ENCODE results near the gene STAT4. TPM values are rescaled to one million over a fixed set of nuclear protein-coding genes. Genes with fewer than 3 reads are reported as not detected.

Gene STAT4
- total RNA-seq, 1 experiment from 2014 or later = 0.33 TPM

DNA sequence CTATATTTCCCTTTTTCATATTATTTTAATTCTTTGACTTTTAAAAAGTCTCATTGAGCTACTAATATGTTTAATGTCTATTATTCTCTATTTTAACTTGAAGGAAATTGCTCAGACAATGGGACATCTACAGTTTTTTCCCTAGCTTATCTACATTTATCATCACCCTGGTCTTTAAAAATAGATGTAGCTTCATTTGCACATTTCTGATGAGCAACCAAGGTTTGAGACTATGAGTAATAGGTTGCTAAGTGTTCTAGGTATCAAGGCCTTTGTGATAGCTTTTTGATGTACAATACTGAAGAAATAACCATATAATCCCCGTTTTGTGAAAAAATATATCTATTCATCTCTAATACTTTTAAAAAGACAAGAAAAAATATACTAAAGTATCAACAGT, 47.0 kb downstream of the STAT4 start:
- Histone ChIP-seq H3K18ac (ENCODE audit: insufficient read length, low read depth, low read length) (no peak overlapping the region), H4K5ac (ENCODE audit: insufficient read length, low read depth, low read length) (no peak overlapping the region), H2AK5ac (ENCODE audit: insufficient read length, low read length) (no peak overlapping the region), H3K23ac (ENCODE audit: insufficient read length, low read depth, low read length) (no peak overlapping the region), H2AFZ (ENCODE audit: low read length) (no peak overlapping the region), H3K23me2 (ENCODE audit: insufficient read length, low read depth, low read length, poor library complexity, severe bottlenecking) (no peaks in the 10 kb centered on the region), H4K91ac (ENCODE audit: insufficient read length, low read depth, low read length) (no peak overlapping the region), H3K9me3 (ENCODE audit: control insufficient read depth, low read depth, low read length) (no peaks in the 10 kb centered on the region), H3K27ac (ENCODE audit: insufficient read length, low read depth, low read length) (no peak overlapping the region), H3K79me2 (ENCODE audit: insufficient read depth, low read length) (no peaks in the 10 kb centered on the region), H2BK15ac (ENCODE audit: low read depth, low read length) (no peak overlapping the region), H3K14ac (ENCODE audit: insufficient read depth, low read length) (no peak overlapping the region), H3T11ph (ENCODE audit: low read length) (no peak overlapping the region), H3K4me1 (ENCODE audit: insufficient read depth, low read length) (no peaks in the 10 kb centered on the region), H3K27me3 (ENCODE audit: insufficient read depth, low read length) (no peaks in the 10 kb centered on the region), H3K79me1 (ENCODE audit: insufficient read depth, low read depth, low read length, poor library complexity, severe bottlenecking) (no peaks in the 10 kb centered on the region), H2BK120ac (ENCODE audit: low read depth, low read length, poor library complexity, severe bottlenecking) (no peak overlapping the region), H4K20me1 (ENCODE audit: control insufficient read depth, insufficient read depth, insufficient read length) (no peaks in the 10 kb centered on the region), H2BK20ac (ENCODE audit: low read depth, low read length, poor library complexity, severe bottlenecking) (no peak overlapping the region), H3K4me2 (ENCODE audit: insufficient read depth, insufficient read length, low read length) (no peak overlapping the region), H2BK12ac (ENCODE audit: insufficient read length, low read depth, low read length) (no peak overlapping the region), H4K8ac (replicated peaks; ENCODE audit: insufficient read length, low read depth, low read length) (no peak overlapping the region), H2BK5ac (ENCODE audit: insufficient read length, low read length) (no peak overlapping the region), H3K9ac (ENCODE audit: extremely low read depth, insufficient read length, low read length) (no peak overlapping the region), H3K56ac (ENCODE audit: insufficient read length, low read depth, low read length) (no peak overlapping the region), H3K4ac (ENCODE audit: low read depth, low read length) (no peak overlapping the region)
- TF ChIP-seq, protein P1, sequence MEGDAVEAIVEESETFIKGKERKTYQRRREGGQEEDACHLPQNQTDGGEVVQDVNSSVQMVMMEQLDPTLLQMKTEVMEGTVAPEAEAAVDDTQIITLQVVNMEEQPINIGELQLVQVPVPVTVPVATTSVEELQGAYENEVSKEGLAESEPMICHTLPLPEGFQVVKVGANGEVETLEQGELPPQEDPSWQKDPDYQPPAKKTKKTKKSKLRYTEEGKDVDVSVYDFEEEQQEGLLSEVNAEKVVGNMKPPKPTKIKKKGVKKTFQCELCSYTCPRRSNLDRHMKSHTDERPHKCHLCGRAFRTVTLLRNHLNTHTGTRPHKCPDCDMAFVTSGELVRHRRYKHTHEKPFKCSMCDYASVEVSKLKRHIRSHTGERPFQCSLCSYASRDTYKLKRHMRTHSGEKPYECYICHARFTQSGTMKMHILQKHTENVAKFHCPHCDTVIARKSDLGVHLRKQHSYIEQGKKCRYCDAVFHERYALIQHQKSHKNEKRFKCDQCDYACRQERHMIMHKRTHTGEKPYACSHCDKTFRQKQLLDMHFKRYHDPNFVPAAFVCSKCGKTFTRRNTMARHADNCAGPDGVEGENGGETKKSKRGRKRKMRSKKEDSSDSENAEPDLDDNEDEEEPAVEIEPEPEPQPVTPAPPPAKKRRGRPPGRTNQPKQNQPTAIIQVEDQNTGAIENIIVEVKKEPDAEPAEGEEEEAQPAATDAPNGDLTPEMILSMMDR (conservative IDR thresholded peaks at IDR 0.05) = no peak
- Mint-ChIP-seq H3K36me3 (ENCODE audit: insufficient read depth in 1 of 3, low read depth in 3 of 3) (no peaks in the 10 kb centered on the region), H3K4me3 (no peak overlapping the region), H3K27me3 (ENCODE audit: low read depth) (no peaks in the 10 kb centered on the region), H3K9me3 (no peaks in the 10 kb centered on the region), H3K27ac (no peak overlapping the region), H3K4me1 (no peaks in the 10 kb centered on the region)
- no CpG with 5 or more reads among the region's 1 CpG for WGBS (ENCODE audit: extremely low coverage, insufficient read length, low lambda C conversion rate)
- no peak for DNase-seq
